ENCODE results near the gene DBP. TPM values are rescaled to one million over a fixed set of nuclear protein-coding genes. Genes with fewer than 3 reads are reported as not detected.

DBP gene
- total and polyA plus RNA-seq, 2 of the 13 experiments (the other 11 are each of a cell fraction or from before 2014, with no cell fraction given), result 1.7 to 5.8 TPM

- TF ChIP-seq TEAD3 (CRISPR knock-in tag; optimal IDR thresholded peaks at IDR 0.05; ENCODE audit: borderline replicate concordance) (peak; percentile 62), UBTF (CRISPR knock-in tag; IDR thresholded peaks at IDR 0.05) (no peak), ZNF574 (CRISPR knock-in tag; IDR thresholded peaks at IDR 0.05) (peak; percentile 95), CBFB (CRISPR knock-in tag; IDR thresholded peaks at IDR 0.05) (0 out of 2 replicates have a peak, but pooled peaks have one; percentile 20), ZNF367 (CRISPR knock-in tag; IDR thresholded peaks at IDR 0.05; ENCODE audit: borderline replicate concordance) (no peak), ZNF430 (CRISPR knock-in tag; IDR thresholded peaks at IDR 0.05) (no peak), SOX13 (IDR thresholded peaks at IDR 0.05) (no peak), SOX13 (CRISPR knock-in tag; conservative IDR thresholded peaks at IDR 0.05 in 1 of 2, IDR thresholded peaks at IDR 0.05 in 1 of 2) (no peak), CTCF (CRISPR knock-in tag; IDR thresholded peaks at IDR 0.05) (peak; percentile 89), MAFF (IDR thresholded peaks at IDR 0.05; ENCODE audit: low read depth, low read length) (no peak), KLF13 (CRISPR knock-in tag; IDR thresholded peaks at IDR 0.05) (no peak), ATF4 (CRISPR knock-in tag; IDR thresholded peaks at IDR 0.05) (no peak), ZNF33A (CRISPR knock-in tag; IDR thresholded peaks at IDR 0.05; ENCODE audit: borderline replicate concordance) (no peak), RXRA (CRISPR knock-in tag; IDR thresholded peaks at IDR 0.05) (no peak), RBAK (CRISPR knock-in tag; IDR thresholded peaks at IDR 0.05) (no peak), ZNF337 (CRISPR knock-in tag; IDR thresholded peaks at IDR 0.05; ENCODE audit: borderline replicate concordance, low read depth) (no peak), JDP2 (CRISPR knock-in tag; IDR thresholded peaks at IDR 0.05; ENCODE audit: borderline replicate concordance) (no peak), PRMT3 (CRISPR knock-in tag; IDR thresholded peaks at IDR 0.05; ENCODE audit: borderline replicate concordance, low read depth) (no peak), ZXDC (CRISPR knock-in tag; IDR thresholded peaks at IDR 0.05) (no peak), ZIK1 (CRISPR knock-in tag; IDR thresholded peaks at IDR 0.05; ENCODE audit: borderline replicate concordance, low read depth) (no peak)
Observed at GRCh38 chr19:48608798-48609263, 28.3 kb downstream of the DBP start (continued).

All from HepG2 (cell line).